ENCODE data around the gene PRELID3B. TPM values are rescaled to one million over a fixed set of nuclear protein-coding genes. Genes with fewer than 3 reads are reported as not detected.
A peak's percentile ranks its signal among the peaks of the same experiment; 100 is the strongest.
"Not testable (repeated sequence)": the region's sequence is repeated elsewhere in the genome, so short reads cannot be mapped to it uniquely, and the experiment has no call there.

The PRELID3B gene
- total RNA-seq, 1 experiment from 2014 or later: 196 TPM

DNA sequence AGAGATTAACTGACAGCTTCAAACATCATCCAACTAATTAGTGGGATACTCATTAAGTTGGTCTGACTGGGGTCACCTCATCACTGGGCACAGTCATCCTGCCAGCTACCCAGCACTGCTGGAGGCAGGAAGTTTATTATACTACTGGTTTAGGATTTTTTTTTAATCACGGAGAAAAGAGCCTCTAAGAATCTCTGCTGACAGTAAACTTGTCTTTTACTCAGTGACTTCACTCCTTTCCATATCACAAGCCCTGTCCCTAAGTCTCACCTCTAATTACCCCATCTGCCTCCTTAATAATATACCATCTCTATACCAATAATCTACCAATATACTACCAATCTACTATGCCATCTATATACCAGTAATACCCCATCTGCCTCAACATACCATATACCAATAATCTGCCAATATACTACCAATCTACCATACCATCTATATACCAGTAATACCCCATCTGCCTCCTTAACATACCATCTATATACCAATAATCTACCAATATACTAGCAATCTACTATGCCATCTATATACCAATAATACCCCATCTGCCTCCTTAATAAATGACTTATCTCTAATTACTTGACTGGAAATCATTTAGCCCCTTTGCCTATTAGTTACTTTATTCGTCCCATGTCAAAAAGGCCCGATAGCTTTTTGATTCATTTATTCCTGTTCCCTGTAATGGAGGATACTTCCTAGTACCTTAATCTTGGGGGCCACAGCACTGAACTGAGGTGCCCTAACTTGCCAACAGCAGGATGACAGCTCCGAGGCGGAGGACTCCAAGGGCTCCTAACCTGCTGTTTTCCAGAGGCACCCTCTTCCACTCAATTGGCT, 15.5 kb downstream of the PRELID3B start:
- DNase-seq (ENCODE audit: low spot score): no peak

- no peak for DNase-seq (ENCODE audit: low spot score)
These were observed 17.1 kb downstream of the PRELID3B start for GRCh38 chr20:59025511-59025910.

GRCh38 chr20:59025086-59025485, 17.5 kb downstream of the PRELID3B start:
- DNase-seq (ENCODE audit: low spot score): no peak

DNA sequence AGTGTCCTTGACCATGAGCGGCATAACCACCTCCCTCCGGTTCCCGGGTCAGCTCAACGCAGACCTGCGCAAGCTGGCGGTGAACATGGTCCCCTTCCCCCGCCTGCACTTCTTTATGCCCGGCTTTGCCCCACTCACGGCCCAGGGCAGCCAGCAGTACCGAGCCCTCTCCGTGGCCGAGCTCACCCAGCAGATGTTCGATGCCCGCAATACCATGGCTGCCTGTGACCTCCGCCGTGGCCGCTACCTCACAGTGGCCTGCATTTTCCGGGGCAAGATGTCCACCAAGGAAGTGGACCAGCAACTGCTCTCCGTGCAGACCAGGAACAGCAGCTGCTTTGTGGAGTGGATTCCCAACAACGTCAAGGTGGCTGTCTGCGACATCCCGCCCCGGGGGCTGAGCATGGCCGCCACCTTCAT, 18.5 kb downstream of the PRELID3B start:
- DNase-seq (ENCODE audit: low spot score): no peak

- no peak for DNase-seq (ENCODE audit: low spot score)
These were observed 19.0 kb downstream of the PRELID3B start for GRCh38 chr20:59023616-59024015.

- no peak for DNase-seq (ENCODE audit: low spot score)
These were observed 19.8 kb downstream of the PRELID3B start for GRCh38 chr20:59022754-59023153.

DNA sequence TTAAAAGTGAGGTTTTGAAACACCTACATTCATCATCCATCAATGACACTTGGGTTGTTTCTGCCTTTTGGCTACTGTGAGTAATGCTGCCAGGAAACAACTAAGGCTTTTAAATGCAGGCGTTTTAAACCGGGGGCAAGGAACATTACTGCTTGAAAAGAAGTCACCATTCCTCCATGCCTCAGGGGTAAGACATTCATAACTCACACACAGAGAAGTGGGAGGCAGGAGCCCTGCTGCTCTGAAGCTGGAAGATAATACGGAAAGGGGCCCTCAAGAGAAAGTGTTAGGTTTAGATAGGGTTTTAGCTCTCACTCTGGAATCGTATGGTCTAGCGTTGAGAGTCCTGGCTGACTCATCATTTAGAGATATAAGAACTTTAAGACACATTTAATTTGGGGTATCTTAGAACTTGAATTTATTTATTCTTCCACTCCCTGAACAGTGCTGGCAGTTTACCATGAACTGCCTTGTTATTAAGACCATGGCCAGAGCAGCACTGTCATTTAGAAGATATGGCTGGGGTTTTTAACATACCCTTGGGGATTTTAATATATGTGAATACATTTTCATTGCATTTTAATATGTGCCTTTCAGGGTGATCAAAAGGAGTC, 21.5 kb downstream of the PRELID3B start:
- peak; percentile 71 for DNase-seq (ENCODE audit: low spot score)

GRCh38 chr20:59019217-59019616, 23.4 kb downstream of the PRELID3B start, which contains the start of gene TUBB1:
TSS of gene TUBB1 (plus strand) at chr20:59019429. CDS start at chr20:59019523, 94 bp downstream.
- DNase-seq (ENCODE audit: low spot score): no peak

DNA sequence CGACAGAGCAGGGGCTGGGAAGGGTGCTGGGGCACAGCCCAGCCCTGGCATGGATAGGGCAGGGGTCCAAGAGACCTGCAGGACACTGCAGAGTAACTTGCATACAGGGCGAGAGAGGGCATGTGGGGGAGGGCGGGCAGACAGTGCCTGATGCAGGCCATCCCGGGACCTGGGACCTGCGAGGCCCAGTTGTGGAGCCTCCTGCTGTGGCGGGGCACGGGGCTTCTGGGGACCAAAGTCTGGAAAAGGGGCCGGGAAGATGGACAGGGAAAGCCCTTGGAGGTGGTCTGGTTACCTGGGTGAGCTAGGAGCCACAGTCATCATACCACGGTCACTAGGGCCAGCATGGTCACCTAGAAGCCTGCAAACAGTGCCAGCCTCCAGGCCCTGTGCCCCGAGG, 23.8 kb downstream of the PRELID3B start:
- no peak for DNase-seq (ENCODE audit: low spot score)

DNA sequence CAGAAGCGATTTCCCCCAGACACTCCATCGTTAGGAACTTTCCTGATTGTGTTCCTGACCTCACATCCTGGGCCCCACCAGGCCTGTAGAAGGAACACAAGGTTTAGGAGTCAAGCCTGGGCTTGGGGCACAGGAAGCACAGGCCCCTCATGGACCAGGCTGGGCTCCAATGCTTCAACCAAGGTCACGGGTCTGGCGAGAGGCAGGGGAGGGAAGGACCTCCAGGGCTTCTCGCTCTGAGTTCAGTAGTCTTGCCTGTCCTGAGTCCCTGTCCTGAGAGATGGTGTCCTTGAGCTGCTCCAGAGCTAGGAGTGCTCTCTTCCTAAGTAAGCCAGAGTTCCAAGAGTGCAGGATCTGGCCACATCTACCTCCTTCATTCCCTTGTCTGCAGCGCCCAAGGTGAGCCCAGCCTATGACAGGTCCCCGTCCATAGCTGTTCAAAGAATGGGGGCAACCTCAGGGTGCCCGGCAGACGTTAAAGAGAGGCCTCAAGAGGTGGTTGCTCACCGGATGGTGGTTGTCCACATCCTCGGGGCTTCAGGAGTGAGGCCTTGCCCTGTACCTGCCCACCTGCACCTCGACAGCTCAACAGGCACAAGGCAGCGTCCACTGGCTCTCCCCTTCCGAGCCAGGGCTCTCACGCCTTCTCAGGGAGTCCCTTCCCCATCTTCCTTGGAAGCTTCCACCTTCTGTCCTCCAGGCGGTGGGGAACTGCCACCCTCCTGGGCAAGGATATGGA, 24.9 kb downstream of the PRELID3B start:
- no peak for DNase-seq (ENCODE audit: low spot score)

- DNase-seq (ENCODE audit: low spot score): no peak
These were observed 25.6 kb downstream of the PRELID3B start for GRCh38 chr20:59016795-59017492.

GRCh38 chr20:59015812-59016711, 26.5 kb downstream of the PRELID3B start:
- no peak for DNase-seq (ENCODE audit: low spot score)

- DNase-seq (ENCODE audit: low spot score): no peak
These were observed 27.2 kb downstream of the PRELID3B start for GRCh38 chr20:59015411-59015810.

DNA sequence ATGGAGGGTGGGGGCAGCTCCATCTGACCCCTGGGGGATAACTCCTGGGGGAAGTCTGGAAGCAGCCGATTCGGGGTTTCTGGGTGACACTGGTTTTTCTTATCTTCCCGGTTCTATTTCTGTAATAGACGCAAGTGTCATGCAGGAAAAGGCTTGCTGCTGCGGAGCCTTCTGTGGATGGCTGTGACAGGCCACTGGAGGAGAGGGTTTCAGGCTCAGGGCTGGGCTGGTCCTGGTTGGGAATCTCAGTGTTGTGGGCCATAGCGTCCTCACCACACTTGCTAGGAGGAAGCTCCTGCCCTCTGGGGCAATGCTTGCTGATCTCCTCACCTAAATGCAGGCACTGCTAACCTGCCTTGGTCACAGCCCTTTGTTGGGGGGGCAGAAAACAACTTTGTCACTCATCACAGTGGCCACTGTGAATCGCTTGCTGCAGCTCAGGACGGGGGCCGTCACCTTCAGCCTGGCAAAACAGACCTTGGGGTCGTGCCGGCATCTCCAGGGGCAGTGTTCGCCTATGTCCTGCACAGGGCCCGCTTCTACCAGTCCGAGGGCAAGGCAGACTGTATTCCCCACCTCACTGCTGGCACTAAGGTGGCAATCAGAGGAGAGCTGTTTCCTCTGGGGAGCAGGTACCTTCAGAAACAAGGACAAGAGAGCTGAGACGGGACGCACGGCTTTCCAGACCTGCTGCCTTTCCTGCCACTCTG, 27.8 kb downstream of the PRELID3B start:
- DNase-seq (ENCODE audit: low spot score): no peak

- DNase-seq (ENCODE audit: low spot score): peak; percentile 71
These were observed 28.5 kb downstream of the PRELID3B start for GRCh38 chr20:59013959-59014608.

DNA sequence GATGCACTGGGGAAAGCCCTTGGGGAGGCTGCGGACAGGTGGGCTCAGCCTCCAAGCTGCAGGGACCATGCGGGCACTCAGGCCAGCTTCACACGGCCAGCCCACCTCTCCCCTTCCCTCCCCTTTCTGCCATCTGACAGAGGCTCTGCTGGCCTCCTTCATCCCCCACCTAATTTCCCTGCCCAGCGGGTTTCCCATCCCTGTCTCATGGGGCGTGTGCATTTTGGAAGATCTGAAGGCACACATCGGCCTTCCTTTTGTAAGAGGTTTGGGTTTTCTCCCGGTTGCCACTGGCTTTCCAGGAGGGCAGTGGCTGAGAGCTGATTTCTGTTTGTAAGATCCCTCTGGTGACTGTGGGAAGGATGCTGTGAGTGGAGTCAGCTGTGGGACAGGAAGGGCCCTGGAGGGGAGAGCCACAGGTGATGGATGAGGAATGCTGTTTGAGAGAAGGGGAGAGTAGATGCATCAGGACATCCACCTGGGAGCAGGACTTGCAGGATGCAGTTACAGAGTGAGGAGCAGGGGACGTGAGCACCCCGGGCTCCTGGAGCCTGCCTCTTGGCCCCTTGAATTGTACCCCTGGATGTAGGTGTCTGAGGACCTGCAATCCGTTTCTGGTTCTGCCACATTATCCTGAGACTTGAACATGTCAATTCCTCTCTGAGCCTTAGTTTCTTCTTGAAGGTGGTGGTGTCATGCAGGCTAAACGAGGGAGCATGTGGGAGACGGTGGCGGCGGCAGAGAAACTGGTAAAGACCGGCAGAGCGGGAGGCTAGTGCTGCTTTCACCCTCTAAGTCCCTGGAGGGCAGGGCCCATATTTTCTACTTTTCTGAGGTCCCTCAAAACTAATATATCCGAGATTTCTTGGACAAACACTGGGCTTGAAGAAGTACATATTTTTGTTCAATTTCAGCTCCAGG, 29.3 kb downstream of the PRELID3B start:
- DNase-seq (ENCODE audit: low spot score): no peak

DNA sequence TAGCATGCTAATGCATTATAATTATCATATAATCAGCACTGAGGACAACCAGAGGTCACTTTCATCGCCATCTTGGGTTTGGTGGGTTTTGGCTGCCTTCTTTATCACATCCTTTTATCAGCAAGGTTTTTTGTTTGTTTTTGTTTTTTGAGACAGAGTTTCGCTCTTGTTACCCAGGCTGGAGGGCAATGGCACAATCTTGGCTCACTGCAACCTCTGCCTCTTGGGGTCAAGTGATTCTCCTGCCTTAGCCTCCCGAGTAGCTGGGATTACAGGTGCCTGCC, 30.8 kb downstream of the PRELID3B start:
- DNase-seq (ENCODE audit: low spot score): not testable (repeated sequence)

GRCh38 chr20:59010995-59011873, 31.4 kb downstream of the PRELID3B start:
- peak; percentile 86 for DNase-seq (ENCODE audit: low spot score)
